LoVo (cell line): Measurements from ENCODE around the gene PGA4.
"Not testable (repeated sequence)": the region's sequence is repeated elsewhere in the genome, so short reads cannot be mapped to it uniquely, and the experiment has no call there.

Experiments used
- DNase-seq: peaks from one replicate; pipeline ENCODE4 v3.0.0-alpha.2; 2016; ENCODE audit warnings: low spot score

The PGA4 gene

GRCh38 chr11:61222047-61222446, at the start of gene PGA4:
PGA4 (plus strand) TSS chr11:61222347; CDS start chr11:61222401, 54 bp downstream.
- DNase-seq = not testable (repeated sequence)

DNA sequence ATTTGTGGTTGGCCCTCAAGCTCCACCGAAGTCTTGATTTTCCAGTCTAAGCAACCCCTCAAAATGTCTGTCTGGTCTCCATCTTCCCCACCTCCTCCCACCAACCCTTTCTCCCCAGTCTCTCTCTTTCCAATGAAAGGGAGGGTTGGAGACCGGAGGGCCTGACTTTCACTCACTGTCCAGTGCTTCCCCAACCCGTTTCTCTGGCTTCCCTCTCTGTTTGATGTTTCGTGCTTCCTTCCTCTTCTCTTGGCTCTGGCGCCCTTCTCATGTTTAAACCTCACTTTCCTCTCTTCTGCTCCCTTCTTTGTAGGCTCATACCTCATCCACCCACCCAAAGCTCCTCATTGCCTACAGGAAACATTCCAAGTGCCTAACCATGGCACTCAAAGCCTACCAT, 49.8 kb upstream of the PGA4 start:
- no peak for DNase-seq

DNA sequence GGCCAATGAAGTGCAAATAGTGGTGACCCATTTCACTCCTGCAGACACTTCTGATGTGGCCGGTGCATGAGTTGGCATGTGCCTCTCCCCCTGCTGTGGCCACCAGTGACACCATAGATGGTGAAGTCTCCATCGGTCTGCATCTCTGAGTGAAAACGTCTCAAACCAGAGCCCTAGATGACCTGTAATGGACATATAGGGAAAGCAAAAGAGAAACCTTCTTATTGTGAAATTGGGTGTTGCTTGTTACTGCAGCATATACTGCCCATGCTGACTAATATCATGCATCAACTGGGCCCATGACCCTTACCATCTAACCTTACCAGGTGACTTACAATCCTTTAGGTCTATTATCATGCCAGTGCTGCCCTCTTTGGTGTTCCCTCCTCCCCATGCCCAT, 49.3 kb upstream of the PGA4 start:
- DNase-seq = no peak

- no peak for DNase-seq
Observed at GRCh38 chr11:61173456-61173855, 48.7 kb upstream of the PGA4 start.

GRCh38 chr11:61174273-61174672, 47.9 kb upstream of the PGA4 start:
- DNase-seq = no peak

DNA sequence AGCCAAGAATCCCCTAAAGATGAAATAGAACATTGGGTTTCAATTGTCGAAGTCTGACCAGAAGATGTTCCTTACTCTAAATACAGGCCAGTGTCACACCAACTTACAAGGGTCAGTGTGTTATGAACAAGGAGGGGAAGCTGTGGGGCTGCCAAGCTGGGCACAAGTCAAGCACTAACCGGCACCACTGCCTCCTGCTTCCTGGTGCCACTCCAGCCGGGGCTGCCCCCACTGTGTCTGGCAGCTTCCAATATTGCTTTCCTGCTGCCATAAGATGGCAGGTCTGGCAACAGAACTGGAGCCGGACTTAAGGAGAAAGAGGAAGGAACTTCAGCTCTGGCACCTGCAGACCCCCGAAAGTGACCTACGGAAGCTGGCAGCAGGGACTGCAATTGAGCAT, 47.2 kb upstream of the PGA4 start:
- DNase-seq = no peak

GRCh38 chr11:61176446-61176845, 45.7 kb upstream of the PGA4 start:
- no peak for DNase-seq

DNA sequence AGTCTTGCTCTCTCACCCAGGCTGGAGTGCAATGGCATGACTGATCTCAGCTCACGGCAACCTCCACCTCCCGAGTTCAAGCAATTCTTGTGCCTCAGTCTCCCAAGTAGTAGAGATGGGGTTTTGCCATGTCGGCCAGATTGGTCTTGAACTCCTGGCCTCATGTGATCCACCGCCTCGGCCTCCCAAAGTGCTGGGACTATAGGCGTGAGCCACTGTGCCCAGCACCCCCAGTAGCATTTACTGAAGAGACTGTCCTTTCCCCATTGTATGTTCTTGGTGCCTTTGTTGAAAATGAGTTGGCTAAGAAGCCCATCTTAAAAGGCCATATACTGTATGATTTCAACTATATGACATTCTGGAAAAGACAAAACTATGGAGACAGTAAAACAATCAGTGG, 41.9 kb upstream of the PGA4 start:
- DNase-seq = not testable (repeated sequence)

GRCh38 chr11:61181489-61181888, 40.7 kb upstream of the PGA4 start:
- DNase-seq = no peak

DNA sequence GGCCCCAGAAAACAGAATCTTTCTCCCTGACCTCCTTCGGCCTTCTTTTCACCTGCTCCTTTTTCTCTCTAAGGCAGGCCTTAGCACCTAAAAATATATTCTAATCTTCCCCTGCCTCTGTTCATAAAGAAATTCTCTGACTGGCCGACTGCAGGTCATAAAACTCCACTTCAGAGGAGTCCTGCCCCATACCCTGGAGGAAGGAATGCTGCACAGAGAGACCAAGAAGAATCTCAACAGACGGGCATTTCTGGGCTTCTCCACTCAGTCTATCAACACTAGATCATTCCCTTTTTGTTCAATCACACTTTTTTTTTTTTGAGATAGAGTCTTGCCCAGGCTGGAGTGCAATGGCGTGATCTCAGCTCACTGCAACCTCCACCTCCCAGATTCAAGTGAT, 38.5 kb upstream of the PGA4 start:
- no peak for DNase-seq

GRCh38 chr11:61186504-61186903, 35.6 kb upstream of the PGA4 start:
- DNase-seq = no peak

DNA sequence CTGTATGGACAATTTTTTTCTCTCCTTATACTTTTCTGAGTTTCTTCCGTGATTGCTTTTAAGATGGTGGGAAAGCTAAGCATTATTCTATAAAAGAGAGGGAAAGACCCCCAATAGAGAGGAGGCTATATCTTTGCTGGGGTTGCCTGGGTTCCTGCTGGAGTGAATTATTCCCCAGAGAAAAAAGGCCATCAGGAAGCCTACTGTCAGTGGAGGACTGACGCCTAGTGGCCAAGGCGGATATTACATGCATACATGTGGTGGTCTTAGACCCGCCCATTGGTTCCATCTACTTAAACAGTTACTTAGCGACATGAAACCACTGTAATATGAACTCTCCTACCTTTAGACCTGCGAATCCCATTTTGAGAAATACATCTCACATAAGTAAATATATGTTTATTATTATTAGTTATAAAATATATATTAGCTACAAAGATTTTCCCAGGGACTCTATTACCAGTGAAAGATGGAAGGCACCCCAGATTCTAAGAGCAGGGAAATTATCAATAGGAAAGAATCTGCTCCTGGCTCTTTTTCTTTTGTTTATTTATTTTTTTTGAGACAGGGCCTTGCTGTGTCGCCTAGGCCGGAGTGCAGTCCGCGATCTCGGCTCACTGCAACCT, 34.5 kb upstream of the PGA4 start:
- DNase-seq = peak; percentile 67

DNA sequence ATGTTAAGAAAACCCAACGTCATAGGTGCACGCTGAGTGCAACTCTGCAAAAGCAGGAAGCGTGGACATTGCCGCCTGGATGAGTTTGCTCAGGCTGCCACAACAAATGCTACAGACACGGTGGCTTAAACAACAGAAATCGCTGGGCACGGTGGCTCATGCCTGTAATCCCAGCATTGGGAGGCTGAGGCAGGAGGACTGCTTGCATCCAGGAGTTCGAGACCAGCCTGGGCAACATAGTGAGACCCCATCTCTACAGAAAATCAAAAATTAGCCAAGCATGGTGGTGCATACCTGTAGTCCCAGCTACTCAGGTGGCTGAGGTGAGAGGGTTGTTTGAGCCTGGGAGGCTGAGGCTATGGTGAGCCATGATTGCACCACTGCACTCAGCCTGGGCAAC, 32.2 kb upstream of the PGA4 start:
- no peak for DNase-seq

- DNase-seq = no peak
Observed at GRCh38 chr11:61193596-61193995, 28.6 kb upstream of the PGA4 start.

- no peak for DNase-seq
Observed at GRCh38 chr11:61194169-61194671, 27.9 kb upstream of the PGA4 start.

DNA sequence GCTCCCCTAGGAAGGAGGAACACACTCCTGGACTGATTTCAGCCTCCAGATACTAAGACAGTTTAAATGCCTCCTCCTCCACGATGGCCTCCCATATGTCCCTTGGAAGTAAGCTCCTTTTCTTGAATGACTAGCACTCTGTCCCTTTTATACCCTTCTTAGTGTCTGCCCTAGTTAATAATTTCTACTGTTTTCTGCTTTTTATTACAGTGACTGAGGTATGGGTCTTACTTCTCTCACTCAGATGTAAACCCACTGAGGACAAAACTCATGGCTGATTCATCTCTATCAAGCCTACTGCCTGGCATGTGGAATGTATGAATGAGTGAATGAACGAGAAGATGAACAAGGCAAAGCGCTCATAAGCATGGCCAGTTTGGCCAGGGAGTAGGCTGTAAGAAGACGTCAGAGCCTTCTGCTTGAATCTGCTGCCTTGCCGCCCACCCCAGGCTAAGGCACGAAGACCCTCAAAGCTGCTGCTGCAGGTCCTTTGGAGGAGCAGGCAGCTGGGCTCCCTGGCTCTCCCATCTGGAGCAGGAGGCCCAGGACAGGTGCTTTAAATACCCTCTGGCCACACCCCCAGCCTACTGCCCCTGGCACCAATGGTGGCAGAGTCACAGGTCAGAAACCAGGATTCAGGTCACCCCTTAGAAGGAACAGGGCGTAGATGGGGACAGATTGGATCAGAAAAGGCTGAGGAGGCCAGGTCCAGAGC, 27.0 kb upstream of the PGA4 start:
- DNase-seq = no peak

DNA sequence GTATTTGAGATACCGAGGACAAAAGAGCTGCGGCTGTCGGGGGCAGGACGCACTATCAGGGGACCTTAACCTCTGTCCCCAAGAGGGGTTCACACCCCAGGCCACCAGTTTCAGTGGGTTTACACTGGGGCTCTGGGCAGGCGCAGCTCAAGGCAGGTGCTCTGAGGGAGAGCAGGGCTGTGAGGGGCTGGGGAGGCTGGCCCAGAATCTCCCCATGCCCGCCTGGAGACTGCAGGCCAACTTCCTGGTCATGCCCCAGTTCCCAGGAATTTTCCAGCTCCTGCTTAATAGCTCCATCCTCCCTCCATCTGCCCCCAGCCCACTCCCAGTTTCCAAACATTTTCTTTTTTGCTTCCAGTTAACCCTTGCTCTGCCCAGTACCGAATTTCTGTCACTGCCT, 26.4 kb upstream of the PGA4 start:
- no peak for DNase-seq

DNA sequence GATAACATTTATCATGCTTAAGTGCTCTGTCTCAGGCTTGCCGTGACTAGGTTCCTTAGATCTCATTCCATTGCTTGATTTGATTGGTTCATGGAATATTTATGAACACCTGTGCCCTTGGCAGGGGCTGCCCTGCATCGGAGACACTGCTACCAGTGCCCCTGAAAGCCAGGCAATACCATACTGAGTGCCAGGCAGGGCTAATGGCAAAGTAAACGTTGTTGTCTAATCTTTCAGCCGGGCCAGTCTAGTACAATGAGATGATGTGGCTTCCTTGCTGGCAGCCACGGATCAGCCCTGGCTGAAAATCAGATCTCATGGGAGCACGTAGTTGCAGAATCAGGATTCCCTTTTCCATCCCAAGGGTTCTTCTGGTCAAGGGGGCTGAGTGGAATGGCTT, 23.8 kb upstream of the PGA4 start:
- DNase-seq = no peak

DNA sequence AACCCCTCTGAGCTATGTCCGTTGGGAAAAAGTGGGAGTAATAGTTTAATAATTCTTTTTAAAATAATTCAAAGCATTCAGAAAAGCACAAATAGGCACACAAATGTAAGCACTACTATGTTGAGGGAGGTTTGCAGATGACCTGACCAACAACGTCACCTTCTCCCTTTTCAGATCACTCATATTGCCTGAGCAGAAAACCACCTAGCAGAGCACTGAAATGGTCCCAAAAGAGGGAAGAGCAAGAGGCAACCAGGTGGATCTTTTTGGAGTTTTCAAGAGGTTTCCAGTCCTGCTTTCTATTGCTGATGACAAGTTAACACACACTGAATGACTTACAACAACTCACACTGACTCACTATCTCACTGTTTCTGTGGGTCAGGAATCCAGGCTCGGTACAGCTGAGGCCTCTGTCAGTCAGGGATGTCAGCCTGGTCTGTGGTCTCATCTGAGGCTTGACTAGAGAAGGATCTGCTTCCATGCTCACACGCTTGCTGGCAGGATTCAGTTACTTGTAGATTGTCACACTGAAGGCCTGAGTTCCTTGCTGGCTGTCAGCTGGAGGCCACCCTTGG, 23.1 kb upstream of the PGA4 start:
- DNase-seq = no peak

GRCh38 chr11:61201476-61201875, 20.7 kb upstream of the PGA4 start:
- no peak for DNase-seq

DNA sequence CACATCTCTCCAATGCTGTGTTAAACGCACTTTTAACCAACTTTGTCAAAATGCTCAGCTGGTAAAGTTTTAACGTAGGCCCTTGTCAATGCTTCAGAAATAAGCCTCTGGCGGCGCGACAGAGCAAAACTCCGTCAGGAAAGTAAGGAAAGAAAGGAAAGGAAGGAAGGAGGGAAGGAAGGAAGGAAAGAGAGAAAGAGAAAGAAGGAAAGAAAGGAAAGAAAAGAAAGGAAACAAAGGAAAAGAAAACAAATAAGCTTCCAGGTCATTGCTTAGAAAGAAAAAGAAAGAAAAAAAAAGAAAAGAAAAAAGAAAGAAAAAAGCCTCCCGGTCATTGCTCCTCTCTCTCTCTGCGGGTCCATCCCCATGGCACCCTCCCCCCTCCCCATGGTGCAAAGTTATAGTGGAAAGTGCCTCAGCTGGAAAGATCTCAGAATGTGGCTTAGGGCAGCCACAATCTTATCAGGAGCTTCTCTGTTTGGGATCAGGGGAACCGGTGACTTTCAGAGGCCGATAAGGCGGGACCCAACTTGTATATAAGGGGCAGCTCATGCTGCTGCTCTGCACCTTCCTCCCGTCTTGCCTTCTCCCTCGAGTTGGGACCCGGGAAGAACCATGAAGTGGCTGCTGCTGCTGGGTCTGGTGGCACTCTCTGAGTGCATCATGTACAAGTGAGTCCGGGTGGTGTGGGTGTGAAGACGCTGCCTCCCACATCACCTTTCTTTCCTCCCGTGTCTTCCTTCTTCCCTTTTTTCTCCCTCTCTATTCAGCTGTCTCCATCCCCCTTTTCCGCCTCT, 19.0 kb upstream of the PGA4 start, which contains the start of gene PGA3:
PGA3 (plus strand) TSS at position 566 of the 797 bp plus-strand sequence; CDS start at position 616, 50 bp downstream.
- not testable (repeated sequence) for DNase-seq

DNA sequence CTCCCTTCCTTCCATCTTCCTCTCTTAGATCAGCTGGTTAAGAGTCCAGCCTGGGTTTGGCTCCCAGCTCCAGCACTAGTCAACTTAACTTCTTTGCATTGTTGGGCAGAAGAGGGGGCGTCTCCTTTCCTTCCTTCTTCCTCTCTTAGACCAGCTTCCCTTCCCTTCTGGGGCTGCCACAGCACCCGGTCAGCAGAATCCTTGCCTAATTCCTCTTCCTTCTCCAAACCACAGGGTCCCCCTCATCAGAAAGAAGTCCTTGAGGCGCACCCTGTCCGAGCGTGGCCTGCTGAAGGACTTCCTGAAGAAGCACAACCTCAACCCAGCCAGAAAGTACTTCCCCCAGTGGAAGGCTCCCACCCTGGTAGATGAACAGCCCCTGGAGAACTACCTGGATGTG, 18.3 kb upstream of the PGA4 start:
- DNase-seq = not testable (repeated sequence)
